Neural crest cell (in vitro differentiated cells): Measurements from ENCODE around the gene IFFO2. TPM values are rescaled to one million over a fixed set of nuclear protein-coding genes. Genes with fewer than 3 reads are reported as not detected.

ENCODE experiments used
- DNase-seq: peaks from one replicate; pipeline ENCODE4 v3.0.0; 2021; ENCODE audit warnings: low read depth, mixed read lengths, low spot score
- H3K27ac Mint-ChIP-seq: one replicate; pipeline ENCODE4 v1.8.0; 2021; ENCODE audit warnings: mild to moderate bottlenecking, mixed read lengths; ENCODE audit not compliant: unreplicated experiment
- H3K27me3 Mint-ChIP-seq: 2 replicates; pipeline ENCODE4 v1.8.0; 2021; ENCODE audit warnings: low read depth, mild to moderate bottlenecking, mixed read lengths
- H3K36me3 Mint-ChIP-seq: 2 replicates; pipeline ENCODE4 v1.8.0; 2021; ENCODE audit warnings: low read depth, mild to moderate bottlenecking, mixed read lengths
- H3K4me1 Mint-ChIP-seq: 2 replicates; pipeline ENCODE4 v1.8.0; 2021; ENCODE audit warnings: mixed read lengths
- H3K4me3 Mint-ChIP-seq: one replicate; pipeline ENCODE4 v1.8.0; 2021; ENCODE audit warnings: mild to moderate bottlenecking, mixed read lengths
- H3K9me3 Mint-ChIP-seq: 2 replicates; pipeline ENCODE4 v1.8.0; 2021; ENCODE audit warnings: mixed read lengths
- total RNA-seq: library from RNA; stranded (reverse); gene quantifications from 2 replicates; pipeline ENCODE4 v1.2.1, GENCODE V29; 2021
- TF ChIP-seq, protein P1 (sequence below): fragments of 200-600 bp; sonication (generic); conservative IDR thresholded peaks from 2 replicates; pipeline ENCODE4 v1.5.0; 2021; ENCODE audit warnings: antibody characterized with exemption, mild to moderate bottlenecking

Gene IFFO2
- total RNA-seq, 1 donor from 2014 or later, result 9.9 TPM

DNA sequence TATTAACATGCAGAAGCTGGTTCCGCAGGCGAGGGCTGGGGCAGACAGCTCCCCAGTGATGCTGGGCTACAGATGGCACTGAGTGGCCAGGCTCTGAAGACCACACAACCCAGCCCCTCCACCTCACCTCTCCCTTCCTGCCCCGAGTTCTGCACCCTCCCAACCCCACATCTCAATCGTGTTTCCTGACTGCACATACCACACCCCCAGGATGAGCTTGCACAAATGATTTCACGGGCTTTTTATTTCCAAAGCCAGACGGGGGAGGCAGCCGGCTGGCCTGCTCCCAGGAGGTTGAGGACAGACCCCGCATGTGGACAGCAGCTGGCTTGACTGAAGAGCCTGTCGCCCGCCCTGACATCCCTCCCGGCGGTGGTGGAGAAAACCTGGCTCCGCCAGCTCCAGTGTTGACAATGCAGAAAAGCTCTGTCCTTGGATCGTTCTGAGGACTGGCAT is 32.7 kb downstream of the IFFO2 start:
- no peaks in the 10 kb centered on the region for H3K9me3 Mint-ChIP-seq
- H3K4me1 Mint-ChIP-seq, result peaks cover 34% of the 10 kb centered on the region
- no peak overlapping the region for H3K4me3 Mint-ChIP-seq
- TF ChIP-seq, protein P1, sequence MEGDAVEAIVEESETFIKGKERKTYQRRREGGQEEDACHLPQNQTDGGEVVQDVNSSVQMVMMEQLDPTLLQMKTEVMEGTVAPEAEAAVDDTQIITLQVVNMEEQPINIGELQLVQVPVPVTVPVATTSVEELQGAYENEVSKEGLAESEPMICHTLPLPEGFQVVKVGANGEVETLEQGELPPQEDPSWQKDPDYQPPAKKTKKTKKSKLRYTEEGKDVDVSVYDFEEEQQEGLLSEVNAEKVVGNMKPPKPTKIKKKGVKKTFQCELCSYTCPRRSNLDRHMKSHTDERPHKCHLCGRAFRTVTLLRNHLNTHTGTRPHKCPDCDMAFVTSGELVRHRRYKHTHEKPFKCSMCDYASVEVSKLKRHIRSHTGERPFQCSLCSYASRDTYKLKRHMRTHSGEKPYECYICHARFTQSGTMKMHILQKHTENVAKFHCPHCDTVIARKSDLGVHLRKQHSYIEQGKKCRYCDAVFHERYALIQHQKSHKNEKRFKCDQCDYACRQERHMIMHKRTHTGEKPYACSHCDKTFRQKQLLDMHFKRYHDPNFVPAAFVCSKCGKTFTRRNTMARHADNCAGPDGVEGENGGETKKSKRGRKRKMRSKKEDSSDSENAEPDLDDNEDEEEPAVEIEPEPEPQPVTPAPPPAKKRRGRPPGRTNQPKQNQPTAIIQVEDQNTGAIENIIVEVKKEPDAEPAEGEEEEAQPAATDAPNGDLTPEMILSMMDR, result no peak
- no peaks in the 10 kb centered on the region for H3K27me3 Mint-ChIP-seq
- H3K27ac Mint-ChIP-seq, result no peak overlapping the region
- DNase-seq, result no peak
- peaks cover 3% of the 10 kb centered on the region for H3K36me3 Mint-ChIP-seq

DNA sequence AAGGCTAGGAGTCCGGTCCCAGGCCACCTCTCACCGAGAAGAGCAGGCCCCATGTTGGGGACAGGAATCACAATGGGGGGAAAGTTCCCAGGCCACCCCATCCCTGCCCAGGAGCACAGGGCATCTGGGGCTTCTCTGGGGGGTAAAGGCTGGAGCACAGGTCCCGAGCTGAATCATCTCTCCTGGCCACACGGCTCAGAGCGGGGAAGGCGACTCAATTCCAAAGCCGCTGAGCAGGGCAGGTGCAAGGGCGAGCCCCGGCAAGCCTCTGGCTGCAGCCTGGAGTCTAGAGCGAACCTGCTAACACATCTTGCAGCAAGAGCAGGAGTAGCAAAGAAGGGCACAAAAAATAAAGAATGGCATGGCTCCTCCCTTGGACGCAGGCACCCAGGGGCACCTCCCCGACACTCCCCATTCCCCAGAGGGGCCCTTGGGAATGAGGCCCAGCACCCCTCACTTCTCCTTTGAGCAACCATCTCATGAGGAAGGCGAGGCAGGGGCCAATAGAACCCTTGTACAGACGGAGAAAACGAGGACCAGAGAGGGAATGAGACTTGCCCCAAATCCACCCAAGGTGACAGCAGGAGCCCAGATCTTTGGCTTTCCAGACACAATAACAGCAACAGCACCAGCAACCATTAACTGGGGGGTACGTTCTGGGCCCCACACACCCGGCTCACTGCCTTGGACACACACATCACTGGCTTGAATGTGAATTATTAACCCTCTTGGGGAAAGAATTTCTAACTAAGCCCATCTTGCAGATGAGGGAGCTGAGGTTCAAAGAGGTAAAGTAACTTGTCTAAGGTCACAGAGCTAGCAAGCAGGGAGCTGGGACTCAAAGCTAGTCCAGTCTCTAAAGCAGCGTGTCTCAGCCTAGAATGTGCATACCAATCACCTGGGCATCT is 33.4 kb downstream of the IFFO2 start:
- no peak for DNase-seq
- TF ChIP-seq, protein P1, result no peak
- Mint-ChIP-seq H3K27ac (peak overlapping the region; percentile 12), H3K4me3 (no peak overlapping the region), H3K27me3 (no peaks in the 10 kb centered on the region), H3K4me1 (peaks cover 34% of the 10 kb centered on the region), H3K9me3 (no peaks in the 10 kb centered on the region), H3K36me3 (peaks cover 3% of the 10 kb centered on the region)

DNA sequence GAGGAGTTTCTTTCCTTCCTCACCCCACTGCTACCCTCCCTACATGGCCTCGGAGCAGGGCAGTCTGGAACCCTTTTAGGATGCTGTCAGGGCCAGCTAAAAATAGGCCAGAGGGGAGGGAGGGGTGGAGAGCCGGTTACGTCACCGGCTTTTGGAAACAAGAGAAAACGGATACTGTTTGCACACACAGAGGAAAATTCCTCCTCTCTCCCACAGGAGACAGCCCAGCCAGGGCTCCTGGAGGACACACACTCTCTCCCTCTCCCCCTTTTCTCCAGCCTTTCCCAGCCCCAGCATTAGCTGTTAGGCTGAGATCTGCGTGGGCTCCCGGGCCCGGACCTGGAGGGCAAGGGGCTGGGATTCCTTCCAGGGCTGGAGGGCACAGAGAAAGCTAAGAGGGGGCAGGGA is 34.2 kb downstream of the IFFO2 start:
- TF ChIP-seq, protein P1, result no peak
- Mint-ChIP-seq H3K27ac (no peak overlapping the region), H3K36me3 (peaks cover 3% of the 10 kb centered on the region), H3K27me3 (no peaks in the 10 kb centered on the region), H3K9me3 (no peaks in the 10 kb centered on the region), H3K4me3 (peak overlapping the region; percentile 38), H3K4me1 (peaks cover 34% of the 10 kb centered on the region)
- no peak for DNase-seq

DNA sequence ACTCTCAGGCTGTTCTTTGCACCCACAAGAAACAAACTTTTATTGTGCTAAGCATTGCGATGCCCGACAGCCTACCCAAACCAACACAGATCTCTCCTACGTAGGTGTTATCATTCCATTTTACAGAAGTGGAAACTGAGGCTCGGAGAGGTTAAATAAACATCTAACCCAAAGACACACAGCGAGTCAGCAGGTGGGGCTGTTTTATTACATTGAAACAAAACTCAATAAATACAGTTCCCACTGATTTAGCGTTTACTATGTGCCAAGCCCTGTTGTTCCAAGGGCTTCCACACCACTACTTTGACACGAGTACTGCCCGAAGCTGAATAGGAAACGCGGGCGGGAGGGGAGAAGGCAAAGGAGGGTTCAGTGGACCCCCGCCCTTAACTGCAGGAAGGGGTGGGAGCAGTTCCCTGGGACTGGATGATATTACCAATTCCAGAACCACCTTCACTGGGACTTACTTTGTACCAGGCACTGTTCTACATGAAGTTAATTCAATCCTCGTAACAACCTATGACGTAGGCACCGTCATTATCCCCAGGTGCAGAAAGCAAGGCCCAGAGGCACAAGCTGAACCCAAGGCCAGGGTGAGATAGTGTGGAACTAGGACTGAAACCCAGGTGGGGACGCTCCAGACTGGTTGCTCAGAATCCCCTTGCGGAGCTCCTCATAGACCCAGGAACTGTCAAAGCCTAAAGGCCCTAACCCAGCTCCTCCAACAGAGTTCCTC is 34.8 kb downstream of the IFFO2 start:
- no peak overlapping the region for H3K4me3 Mint-ChIP-seq
- TF ChIP-seq, protein P1, result no peak
- no peaks in the 10 kb centered on the region for H3K27me3 Mint-ChIP-seq
- H3K4me1 Mint-ChIP-seq, result peaks cover 34% of the 10 kb centered on the region
- no peaks in the 10 kb centered on the region for H3K9me3 Mint-ChIP-seq
- H3K36me3 Mint-ChIP-seq, result peaks cover 3% of the 10 kb centered on the region
- no peak for DNase-seq
- H3K27ac Mint-ChIP-seq, result peak overlapping the region; percentile 8

DNA sequence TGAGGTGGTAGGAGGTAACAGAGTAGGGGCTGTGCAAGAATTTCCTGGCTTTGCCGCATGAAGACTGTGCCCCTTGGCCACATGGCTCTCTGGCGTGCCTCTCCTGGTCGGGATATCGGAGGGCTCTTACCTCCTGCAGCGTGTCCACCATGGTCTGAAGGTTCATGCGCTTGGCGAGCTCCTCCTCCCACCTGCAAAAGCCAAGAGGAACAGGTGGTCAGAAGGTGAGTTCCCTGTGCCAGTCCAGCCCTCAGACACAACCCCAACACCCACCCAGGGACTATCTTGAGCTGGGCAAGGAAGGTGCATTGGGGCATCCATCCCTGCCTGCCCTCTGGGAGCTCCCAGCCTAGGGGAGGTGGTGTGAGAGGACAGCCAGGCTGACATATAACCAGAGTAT is 35.5 kb downstream of the IFFO2 start:
- Mint-ChIP-seq H3K9me3 (no peaks in the 10 kb centered on the region), H3K36me3 (peaks cover 3% of the 10 kb centered on the region), H3K4me1 (peaks cover 34% of the 10 kb centered on the region), H3K4me3 (no peak overlapping the region), H3K27ac (peak overlapping the region; percentile 35), H3K27me3 (no peaks in the 10 kb centered on the region)
- no peak for DNase-seq
- TF ChIP-seq, protein P1, result no peak
